ENCODE measurements around the gene RIMS4. TPM values are rescaled to one million over a fixed set of nuclear protein-coding genes. Genes with fewer than 3 reads are reported as not detected.

Gene RIMS4
- total RNA-seq, 1 donor from 2014 or later, result not detected

GRCh38 chr20:44714701-44715498, 95.4 kb downstream of the RIMS4 start, which contains the start of gene CCN5:
CCN5 (plus strand) TSS chr20:44715369; CDS start chr20:44715391, 22 bp downstream.
- H3K4me3 Mint-ChIP-seq, result no peak within 1 kb of the TSS
- POLR2A ChIA-PET, result no interaction called here
- intact Hi-C loops (cut with micrococcal nuclease), result no loop called here
- peaks cover 6% of the 10 kb centered on the region for H3K27me3 Mint-ChIP-seq
- H3K27ac Mint-ChIP-seq, result no peak within 1 kb of the TSS
- H3K4me1 Mint-ChIP-seq, result no peaks in the 10 kb centered on the region
- no peaks in the 10 kb centered on the region for H3K36me3 Mint-ChIP-seq (ENCODE audit: low read depth)
- DNase-seq (no peak), ATAC-seq (ENCODE audit: low read depth) (no peak)
- TF ChIP-seq, protein P1, sequence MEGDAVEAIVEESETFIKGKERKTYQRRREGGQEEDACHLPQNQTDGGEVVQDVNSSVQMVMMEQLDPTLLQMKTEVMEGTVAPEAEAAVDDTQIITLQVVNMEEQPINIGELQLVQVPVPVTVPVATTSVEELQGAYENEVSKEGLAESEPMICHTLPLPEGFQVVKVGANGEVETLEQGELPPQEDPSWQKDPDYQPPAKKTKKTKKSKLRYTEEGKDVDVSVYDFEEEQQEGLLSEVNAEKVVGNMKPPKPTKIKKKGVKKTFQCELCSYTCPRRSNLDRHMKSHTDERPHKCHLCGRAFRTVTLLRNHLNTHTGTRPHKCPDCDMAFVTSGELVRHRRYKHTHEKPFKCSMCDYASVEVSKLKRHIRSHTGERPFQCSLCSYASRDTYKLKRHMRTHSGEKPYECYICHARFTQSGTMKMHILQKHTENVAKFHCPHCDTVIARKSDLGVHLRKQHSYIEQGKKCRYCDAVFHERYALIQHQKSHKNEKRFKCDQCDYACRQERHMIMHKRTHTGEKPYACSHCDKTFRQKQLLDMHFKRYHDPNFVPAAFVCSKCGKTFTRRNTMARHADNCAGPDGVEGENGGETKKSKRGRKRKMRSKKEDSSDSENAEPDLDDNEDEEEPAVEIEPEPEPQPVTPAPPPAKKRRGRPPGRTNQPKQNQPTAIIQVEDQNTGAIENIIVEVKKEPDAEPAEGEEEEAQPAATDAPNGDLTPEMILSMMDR (IDR thresholded peaks at IDR 0.05), result no peak
- CTCF ChIA-PET, result no interaction called here
- H3K9me3 Mint-ChIP-seq, result no peaks in the 10 kb centered on the region

DNA sequence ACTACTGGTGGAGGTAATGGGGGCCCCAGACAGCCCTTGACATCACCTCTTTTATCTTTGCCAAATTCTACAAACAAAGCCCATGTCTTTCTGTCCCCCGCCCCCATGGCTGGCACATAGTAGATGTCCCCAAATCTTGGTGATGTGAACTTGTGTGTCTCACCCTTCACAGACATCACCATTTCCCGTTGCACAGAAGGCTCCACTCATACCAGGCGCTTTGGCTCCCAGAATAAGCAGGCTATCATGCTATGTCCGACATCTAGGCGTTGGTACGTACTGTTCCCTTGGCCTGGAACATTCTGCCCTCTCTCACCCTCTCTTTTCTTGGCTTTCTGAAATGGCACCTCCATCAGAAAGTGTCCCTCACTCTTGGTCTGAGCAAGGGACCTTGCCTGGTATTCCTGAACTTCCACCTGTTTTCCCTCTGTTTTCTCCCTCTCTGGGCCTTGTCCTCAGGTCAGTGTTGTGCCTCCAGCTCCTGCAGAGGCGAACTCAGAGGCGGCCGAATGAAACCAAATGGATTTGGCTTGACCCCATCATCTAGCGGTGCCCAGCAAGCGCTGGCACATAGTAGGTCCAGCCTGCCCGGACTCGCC, 96.1 kb downstream of the RIMS4 start:
- TF ChIP-seq, protein P1 (IDR thresholded peaks at IDR 0.05), result no peak
- CTCF ChIA-PET, result no interaction called here
- Mint-ChIP-seq H3K27me3 (peaks cover 6% of the 10 kb centered on the region), H3K36me3 (ENCODE audit: low read depth) (no peaks in the 10 kb centered on the region), H3K9me3 (no peaks in the 10 kb centered on the region), H3K27ac (no peak overlapping the region), H3K4me3 (no peak overlapping the region), H3K4me1 (no peaks in the 10 kb centered on the region)
- ATAC-seq (ENCODE audit: low read depth), result no peak
- DNase-seq, result no peak
- intact Hi-C loops (cut with micrococcal nuclease), result no loop called here
- POLR2A ChIA-PET, result no interaction called here

- TF ChIP-seq, protein P1 (IDR thresholded peaks at IDR 0.05), result no peak
- Mint-ChIP-seq H3K4me1 (no peaks in the 10 kb centered on the region), H3K27ac (no peak overlapping the region), H3K4me3 (no peak overlapping the region), H3K27me3 (peaks cover 6% of the 10 kb centered on the region), H3K9me3 (no peaks in the 10 kb centered on the region), H3K36me3 (ENCODE audit: low read depth) (no peaks in the 10 kb centered on the region)
- DNase-seq (no peak), ATAC-seq (ENCODE audit: low read depth) (no peak)
- intact Hi-C loops (cut with micrococcal nuclease), result no loop called here
- ChIA-PET CTCF (no interaction called here), POLR2A (no interaction called here)
These were observed 99.1 kb downstream of the RIMS4 start for GRCh38 chr20:44711237-44711636.

DNA sequence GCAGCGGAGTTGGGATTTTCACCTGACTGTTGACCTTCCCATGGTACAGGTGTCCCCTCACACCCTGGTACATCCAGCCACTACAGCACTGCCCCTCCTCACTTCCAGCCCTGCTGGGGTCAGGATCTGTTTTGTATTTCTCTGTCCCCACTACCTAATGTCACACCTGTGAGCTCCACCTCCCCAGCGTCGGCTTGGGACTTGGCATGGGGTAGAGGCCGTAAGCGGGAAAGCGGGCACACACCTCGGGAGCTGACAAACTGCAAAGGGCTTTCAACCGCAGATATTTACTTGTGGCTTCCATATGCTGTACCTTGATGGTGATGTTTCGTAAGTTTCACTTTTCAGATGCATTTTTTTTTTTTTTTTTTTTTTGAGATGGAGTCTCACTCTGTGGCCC, 100.5 kb downstream of the RIMS4 start:
- TF ChIP-seq, protein P1 (IDR thresholded peaks at IDR 0.05), result no peak
- H3K4me3 Mint-ChIP-seq, result no peak overlapping the region
- no peaks in the 10 kb centered on the region for H3K9me3 Mint-ChIP-seq
- H3K4me1 Mint-ChIP-seq, result no peaks in the 10 kb centered on the region
- no peak for ATAC-seq (ENCODE audit: low read depth)
- peaks cover 5% of the 10 kb centered on the region for H3K27me3 Mint-ChIP-seq
- intact Hi-C loops (cut with micrococcal nuclease), result no loop called here
- DNase-seq, result no peak
- no peak overlapping the region for H3K27ac Mint-ChIP-seq
- CTCF ChIA-PET, result no interaction called here
- POLR2A ChIA-PET, result no interaction called here
- no peaks in the 10 kb centered on the region for H3K36me3 Mint-ChIP-seq (ENCODE audit: low read depth)

- Mint-ChIP-seq H3K9me3 (no peaks in the 10 kb centered on the region), H3K4me1 (no peaks in the 10 kb centered on the region), H3K36me3 (ENCODE audit: low read depth) (no peaks in the 10 kb centered on the region), H3K4me3 (no peak overlapping the region), H3K27ac (no peak overlapping the region), H3K27me3 (peaks cover 5% of the 10 kb centered on the region)
- ATAC-seq (ENCODE audit: low read depth) (no peak), DNase-seq (no peak)
- CTCF ChIA-PET, result no interaction called here
- intact Hi-C loops (cut with micrococcal nuclease), result no loop called here
- TF ChIP-seq, protein P1 (IDR thresholded peaks at IDR 0.05), result no peak
- POLR2A ChIA-PET, result no interaction called here
These were observed 101.0 kb downstream of the RIMS4 start for GRCh38 chr20:44709380-44709779.
